HTR-8/SVneo (cell line): ENCODE data around the gene BTC.
"Not testable (repeated sequence)": the region's sequence is repeated elsewhere in the genome, so short reads cannot be mapped to it uniquely, and the experiment has no call there.

Source experiments
- DNase-seq: peaks from one replicate; pipeline ENCODE4 v3.0.0; 2011; ENCODE audit warnings: low spot score, mixed read lengths; ENCODE audit not compliant: insufficient read length
- FAIRE-seq: peaks from 2 replicates; lab custom pipeline; 2011; peaks lifted over from hg19 to GRCh38; lab: Jason Lieb, UNC

BTC gene

GRCh38 chr4:74794382-74795010 is at the start of gene BTC:
Gene BTC (minus strand): TSS chr4:74794523. CDS start chr4:74794325, 198 bp downstream.
- DNase-seq: peak; percentile 18

GRCh38 chr4:74840936-74841509 is 46.7 kb upstream of the BTC start:
- DNase-seq: no peak
- FAIRE-seq: no peak

More at GRCh38 chr4:74794382-74795010, at the start of gene BTC:
- FAIRE-seq: no peak

- no peak for FAIRE-seq
Measured at GRCh38 chr4:74838746-74839370, 44.5 kb upstream of the BTC start.

GRCh38 chr4:74830928-74831327 is 36.6 kb upstream of the BTC start:
- DNase-seq: no peak
- no peak for FAIRE-seq

More at GRCh38 chr4:74838746-74839370, 44.5 kb upstream of the BTC start:
- DNase-seq: no peak

GRCh38 chr4:74823194-74823593 is 28.9 kb upstream of the BTC start:
- no peak for FAIRE-seq
- DNase-seq: no peak

GRCh38 chr4:74822603-74823002 is 28.3 kb upstream of the BTC start:
- FAIRE-seq: no peak
- DNase-seq: no peak

- DNase-seq (no peak), FAIRE-seq (no peak)
Measured at GRCh38 chr4:74821541-74821940, 27.2 kb upstream of the BTC start.

GRCh38 chr4:74814052-74814451 is 19.7 kb upstream of the BTC start:
- FAIRE-seq: no peak
- no peak for DNase-seq

- not testable (repeated sequence) for DNase-seq, FAIRE-seq
Measured at GRCh38 chr4:74812056-74812455, 17.7 kb upstream of the BTC start.

GRCh38 chr4:74805601-74806000 is 11.3 kb upstream of the BTC start:
- no peak for FAIRE-seq
- peak; percentile 1 for DNase-seq

GRCh38 chr4:74800310-74800709 is 6.0 kb upstream of the BTC start:
- DNase-seq (no peak), FAIRE-seq (no peak)

- DNase-seq (no peak), FAIRE-seq (no peak)
Measured at GRCh38 chr4:74796631-74797030, 2.3 kb upstream of the BTC start.

- DNase-seq (peak; percentile 22), FAIRE-seq (no peak)
Measured at GRCh38 chr4:74793757-74794381, 454 bp downstream of the BTC start.

GRCh38 chr4:74790652-74791051 is 3.7 kb downstream of the BTC start:
- no peak for DNase-seq
- FAIRE-seq: no peak

GRCh38 chr4:74789518-74789917 is 4.8 kb downstream of the BTC start:
- FAIRE-seq (no peak), DNase-seq (no peak)

GRCh38 chr4:74777531-74777930 is 16.8 kb downstream of the BTC start:
- DNase-seq: no peak
- no peak for FAIRE-seq

GRCh38 chr4:74772783-74773182 is 21.5 kb downstream of the BTC start:
- DNase-seq (no peak), FAIRE-seq (no peak)

GRCh38 chr4:74772106-74772505 is 22.2 kb downstream of the BTC start:
- DNase-seq (no peak), FAIRE-seq (no peak)

GRCh38 chr4:74770226-74770910 is 24.0 kb downstream of the BTC start:
- no peak for DNase-seq
- no peak for FAIRE-seq

- FAIRE-seq (no peak), DNase-seq (no peak)
Measured at GRCh38 chr4:74768857-74769525, 25.3 kb downstream of the BTC start.
